Measurements from ENCODE around the gene DOCK8.

DNA sequence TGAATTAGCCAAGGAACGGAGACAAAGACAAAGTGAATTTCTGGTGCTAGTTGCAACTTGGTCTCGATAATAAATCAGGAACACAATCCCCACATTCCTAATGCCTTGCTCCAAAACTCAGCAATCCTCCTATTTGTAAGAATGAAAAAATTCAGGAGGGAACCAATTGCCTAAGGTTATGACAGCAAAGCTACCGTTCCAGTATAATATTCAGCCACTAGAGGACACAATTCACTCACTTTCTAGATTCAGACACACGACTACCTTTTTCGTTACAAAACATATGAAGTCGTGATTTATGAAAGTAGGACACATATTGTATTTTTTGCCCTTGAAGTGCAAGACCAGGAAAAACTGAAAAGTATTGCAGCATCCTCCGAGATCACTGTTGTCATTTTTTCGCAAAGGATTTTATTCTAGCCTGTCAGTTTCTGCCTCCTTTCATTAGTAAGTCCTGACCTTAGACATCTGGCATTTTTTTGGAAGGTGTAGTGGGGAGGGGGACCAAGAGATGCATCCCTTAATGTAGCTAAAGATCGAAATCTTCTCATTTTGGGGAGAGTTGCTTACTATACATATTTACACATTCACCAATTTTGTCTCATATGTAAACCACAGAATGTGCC is 133.1 kb downstream of the DOCK8 start:
- no peak for TF ChIP-seq POLR2AphosphoS5 (IDR thresholded peaks at IDR 0.05)
- TF ChIP-seq CTCF (IDR thresholded peaks at IDR 0.05 in 8 of 11, conservative IDR thresholded peaks at IDR 0.05 in 3 of 11): peak in 3 of 11 experiments; percentile 8 to 19 (median 13)
- no peak for TF ChIP-seq POLR2A (IDR thresholded peaks at IDR 0.05)
